Activated naive CD8-positive, alpha-beta T cell treated with anti-CD3 and anti-CD28 coated beads, Interleukin-2, amount 10 ng/mL, durations not matched to agents 7 days and 5 days (primary cell): ENCODE data around the gene ABI3BP. TPM values are rescaled to one million over a fixed set of nuclear protein-coding genes. Genes with fewer than 3 reads are reported as not detected.
"Not testable (repeated sequence)": the region's sequence is repeated elsewhere in the genome, so short reads cannot be mapped to it uniquely, and the experiment has no call there.

Source experiments
- ATAC-seq: fragments of 150-1000 bp; cut with Tn5 transposase; one replicate; pipeline ENCODE4 v1.10.0; 2021; ENCODE audit warnings: low read depth, moderate library complexity
- POLR2A ChIA-PET: fragments of 350-600 bp; sonication (Branson Sonifier 250); formaldehyde crosslinking; loops from one replicate; lab custom pipeline; 2021; ENCODE audit warnings: antibody characterized with exemption; lab: Charles Lee
- DNase-seq: peaks from one replicate; pipeline ENCODE4 v3.0.0; 2021
- H3K27ac Mint-ChIP-seq: one replicate; pipeline ENCODE4 v1.8.0; 2022; ENCODE audit warnings: mild to moderate bottlenecking, mixed read lengths
- H3K27me3 Mint-ChIP-seq: one replicate; pipeline ENCODE4 v1.8.0; 2022; ENCODE audit warnings: mild to moderate bottlenecking, moderate library complexity, mixed read lengths
- H3K36me3 Mint-ChIP-seq: one replicate; pipeline ENCODE4 v1.8.0; 2021; ENCODE audit warnings: mild to moderate bottlenecking, mixed read lengths
- H3K4me1 Mint-ChIP-seq: one replicate; pipeline ENCODE4 v1.8.0; 2021; ENCODE audit warnings: mixed read lengths
- H3K4me3 Mint-ChIP-seq: one replicate; pipeline ENCODE4 v1.8.0; 2022; ENCODE audit warnings: mild to moderate bottlenecking, moderate library complexity, mixed read lengths
- H3K9me3 Mint-ChIP-seq: one replicate; pipeline ENCODE4 v1.8.0; 2021; ENCODE audit warnings: mixed read lengths
- total RNA-seq, 2 experiments: library from RNA; stranded (reverse); gene quantifications; one replicate each; pipeline ENCODE4 v1.2.3, GENCODE V29; 2021

The ABI3BP gene
- total RNA-seq, 2 experiments from 2014 or later: 0.17 TPM; not detected in 1

DNA sequence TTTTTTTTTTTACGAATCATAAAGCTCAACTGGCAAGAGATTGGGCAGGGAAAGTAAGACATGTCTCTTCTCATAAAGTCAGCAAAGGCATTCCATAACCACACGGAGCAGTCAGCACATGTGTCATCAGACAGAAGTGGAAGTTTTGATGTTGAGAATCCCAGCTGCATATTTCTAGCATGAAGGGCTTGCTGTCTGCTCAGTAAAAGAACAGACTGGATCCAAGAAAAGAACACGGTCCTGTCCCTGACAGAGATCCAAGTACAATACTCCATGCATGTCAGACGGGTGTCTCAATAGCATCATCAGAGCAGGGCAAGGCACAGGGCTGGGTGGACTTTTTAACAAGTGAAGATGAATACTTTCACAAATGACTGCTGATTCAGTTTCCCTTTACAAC is 38.2 kb downstream of the ABI3BP start:
- ATAC-seq (no peak), DNase-seq (no peak)
- Mint-ChIP-seq H3K27me3 (no peaks in the 10 kb centered on the region), H3K4me1 (no peaks in the 10 kb centered on the region), H3K27ac (no peak overlapping the region), H3K9me3 (no peaks in the 10 kb centered on the region), H3K4me3 (no peak overlapping the region), H3K36me3 (no peaks in the 10 kb centered on the region)
- POLR2A ChIA-PET: no interaction called here

DNA sequence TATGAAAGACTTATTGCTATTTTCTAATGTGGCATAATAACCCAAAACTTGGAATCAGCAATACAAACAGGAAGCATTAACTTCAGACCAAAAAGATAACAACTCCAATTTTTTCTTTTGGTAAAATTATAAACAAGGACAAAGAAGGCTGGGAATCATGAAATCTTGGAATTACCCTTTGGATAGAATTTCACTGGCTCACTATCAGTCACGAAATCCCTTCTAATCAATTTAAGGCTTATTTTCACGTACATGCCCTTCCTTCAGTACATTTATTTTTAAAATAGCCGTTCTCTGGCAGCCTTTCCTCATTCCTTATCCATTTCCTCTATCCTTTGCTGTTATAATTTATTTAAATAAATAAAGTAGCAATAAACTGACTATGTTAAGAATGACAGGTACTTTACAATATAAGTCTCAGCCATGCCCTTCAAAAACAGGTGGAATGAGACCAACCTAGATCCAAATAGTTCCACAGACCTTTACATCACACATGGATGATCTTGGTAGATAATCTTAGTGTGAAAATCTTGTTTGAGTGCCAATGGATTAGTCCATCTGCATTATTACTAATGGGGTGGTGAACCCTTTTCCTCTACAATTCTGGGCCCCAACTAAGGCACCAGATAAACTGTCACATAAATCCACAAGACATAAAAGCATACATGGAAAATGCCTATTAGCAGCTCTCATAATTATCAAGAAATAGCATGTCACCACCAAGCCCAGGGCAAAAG is 38.9 kb downstream of the ABI3BP start:
- ATAC-seq (no peak), DNase-seq (no peak)
- Mint-ChIP-seq H3K36me3 (no peaks in the 10 kb centered on the region), H3K27me3 (no peaks in the 10 kb centered on the region), H3K27ac (no peak overlapping the region), H3K9me3 (no peaks in the 10 kb centered on the region), H3K4me3 (no peak overlapping the region), H3K4me1 (no peaks in the 10 kb centered on the region)
- POLR2A ChIA-PET: no interaction called here

DNA sequence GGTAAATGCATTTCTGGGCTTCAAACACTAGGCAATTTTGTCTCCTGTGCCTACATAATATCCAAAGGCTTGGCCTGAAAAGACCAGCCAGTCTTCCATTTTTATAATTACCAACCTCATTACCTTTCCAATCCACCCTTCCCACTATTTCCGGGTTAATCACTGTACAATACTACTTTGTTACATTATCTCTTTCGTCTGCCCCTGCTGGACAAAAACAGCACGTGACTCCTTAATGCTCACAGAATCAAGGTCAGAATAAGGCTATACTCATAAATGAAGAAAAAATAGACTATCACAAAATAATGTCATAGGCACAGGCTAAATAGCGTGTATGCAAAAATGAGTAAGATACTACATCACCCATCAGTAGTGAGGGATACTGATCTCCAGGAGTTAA is 40.1 kb downstream of the ABI3BP start:
- no peak overlapping the region for H3K27ac Mint-ChIP-seq
- ATAC-seq (no peak), DNase-seq (no peak)
- no peaks in the 10 kb centered on the region for H3K9me3 Mint-ChIP-seq
- H3K36me3 Mint-ChIP-seq: no peaks in the 10 kb centered on the region
- H3K4me3 Mint-ChIP-seq: no peak overlapping the region
- no peaks in the 10 kb centered on the region for H3K4me1 Mint-ChIP-seq
- H3K27me3 Mint-ChIP-seq: no peaks in the 10 kb centered on the region
- POLR2A ChIA-PET: no interaction called here

DNA sequence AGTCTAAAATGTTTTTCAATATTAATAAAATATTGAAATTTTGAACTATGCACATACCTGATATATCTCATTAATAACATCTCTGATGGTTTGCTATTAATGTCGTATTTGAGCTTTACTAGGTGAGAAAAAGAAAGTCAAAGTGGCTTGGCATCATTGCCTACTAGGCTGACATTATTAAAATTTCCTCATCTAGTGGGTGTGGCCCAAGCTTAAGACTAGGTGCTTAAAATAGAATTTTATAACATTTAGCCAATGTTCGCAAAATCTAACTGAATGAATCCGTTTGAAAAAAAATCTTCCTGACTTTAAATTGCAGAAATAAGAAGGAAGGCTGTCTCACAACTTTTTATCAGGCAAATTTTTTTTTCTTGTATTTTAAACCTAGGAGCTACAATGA is 46.1 kb downstream of the ABI3BP start:
- Mint-ChIP-seq H3K36me3 (no peaks in the 10 kb centered on the region), H3K27ac (no peak overlapping the region), H3K27me3 (peaks cover 6% of the 10 kb centered on the region), H3K4me3 (no peak overlapping the region), H3K9me3 (no peaks in the 10 kb centered on the region), H3K4me1 (no peaks in the 10 kb centered on the region)
- no peak for DNase-seq
- ATAC-seq: no peak
- POLR2A ChIA-PET: no interaction called here

DNA sequence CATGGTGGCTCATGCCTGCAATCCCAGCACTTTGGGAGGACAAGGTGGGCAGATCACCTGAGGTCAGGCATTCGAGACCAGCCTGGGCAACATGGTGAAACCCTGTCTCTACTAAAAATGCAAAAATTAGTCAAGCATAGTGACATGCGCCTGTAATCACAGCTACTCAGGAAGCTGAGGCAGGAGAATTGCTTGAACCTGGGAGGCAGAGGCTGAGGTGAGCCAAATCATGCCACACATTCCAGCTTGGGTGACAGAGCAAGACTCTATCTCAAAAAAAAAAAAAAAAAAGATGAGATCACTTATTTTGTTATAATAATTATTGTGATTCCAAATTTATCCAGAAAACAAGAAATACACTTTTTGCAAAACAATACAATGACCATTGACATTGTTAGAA is 47.1 kb downstream of the ABI3BP start:
- H3K4me1 Mint-ChIP-seq, H3K27me3 Mint-ChIP-seq, H3K4me3 Mint-ChIP-seq, DNase-seq, H3K36me3 Mint-ChIP-seq, POLR2A ChIA-PET, H3K9me3 Mint-ChIP-seq, ATAC-seq, H3K27ac Mint-ChIP-seq: not testable (repeated sequence)

DNA sequence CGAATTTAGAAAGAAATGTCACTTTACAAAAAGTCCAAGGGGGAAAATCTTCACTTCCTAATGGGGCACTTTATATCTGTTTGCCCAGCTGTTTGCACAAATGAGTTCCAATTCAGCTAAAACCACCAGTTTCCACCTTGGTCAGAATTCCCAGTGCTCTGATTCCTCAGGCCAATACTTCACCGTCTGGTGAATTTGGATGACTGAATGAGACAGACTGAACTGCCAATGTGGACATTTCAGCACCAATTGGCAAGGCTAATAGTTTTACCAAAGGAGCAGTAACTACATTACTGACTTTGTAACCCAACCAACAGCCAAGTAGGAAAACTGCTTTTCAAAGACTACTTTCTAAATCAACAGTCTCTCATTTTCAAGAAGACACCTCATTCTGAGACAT is 51.8 kb downstream of the ABI3BP start:
- peaks cover 14% of the 10 kb centered on the region for H3K27me3 Mint-ChIP-seq
- H3K4me3 Mint-ChIP-seq: no peak overlapping the region
- no peaks in the 10 kb centered on the region for H3K36me3 Mint-ChIP-seq
- no peak for ATAC-seq
- no peaks in the 10 kb centered on the region for H3K4me1 Mint-ChIP-seq
- no peaks in the 10 kb centered on the region for H3K9me3 Mint-ChIP-seq
- POLR2A ChIA-PET: no interaction called here
- no peak overlapping the region for H3K27ac Mint-ChIP-seq
- DNase-seq: no peak

DNA sequence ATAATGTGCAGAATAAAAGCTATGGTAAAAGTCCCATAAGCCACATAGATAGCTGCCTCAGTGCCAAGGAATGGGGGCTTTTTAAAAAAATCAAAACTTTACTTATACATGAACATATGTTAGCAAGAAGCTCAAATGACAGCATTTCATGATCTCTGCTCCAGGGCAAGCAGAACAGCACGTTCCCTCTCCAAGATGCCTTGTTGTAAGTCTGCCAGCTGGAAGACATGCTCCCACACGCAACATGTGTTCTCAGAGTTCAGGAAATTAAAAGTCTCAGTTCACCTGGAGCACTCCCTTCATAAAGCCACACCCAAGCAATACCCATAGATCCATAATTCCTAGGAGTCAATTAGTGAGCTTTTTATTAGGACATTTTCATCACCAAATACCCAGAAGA is 52.2 kb downstream of the ABI3BP start:
- Mint-ChIP-seq H3K27ac (no peak overlapping the region), H3K27me3 (peaks cover 14% of the 10 kb centered on the region), H3K4me3 (no peak overlapping the region), H3K36me3 (no peaks in the 10 kb centered on the region), H3K9me3 (no peaks in the 10 kb centered on the region), H3K4me1 (no peaks in the 10 kb centered on the region)
- DNase-seq: no peak
- no peak for ATAC-seq
- POLR2A ChIA-PET: no interaction called here

DNA sequence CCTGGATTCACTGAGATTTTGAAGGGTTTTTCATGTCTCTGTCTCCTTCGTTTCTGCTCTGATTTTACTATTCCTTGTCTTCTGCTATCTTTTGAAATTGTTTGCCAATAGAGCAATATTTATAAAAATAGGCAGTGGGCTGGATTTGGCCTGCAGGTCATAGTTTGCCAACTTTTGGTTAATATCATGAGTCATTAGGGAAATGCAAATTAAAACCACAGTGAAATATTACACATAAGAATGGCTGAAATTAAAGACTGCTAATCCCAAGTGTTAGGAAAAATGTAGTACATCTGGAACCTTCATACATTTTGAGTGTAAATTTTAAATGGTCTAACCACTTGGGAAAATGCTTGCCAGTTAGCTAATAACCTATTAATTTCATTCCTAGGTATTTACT is 56.3 kb downstream of the ABI3BP start:
- Mint-ChIP-seq H3K4me3 (no peak overlapping the region), H3K27me3 (peaks cover 10% of the 10 kb centered on the region), H3K36me3 (no peaks in the 10 kb centered on the region), H3K27ac (no peak overlapping the region), H3K4me1 (no peaks in the 10 kb centered on the region), H3K9me3 (no peaks in the 10 kb centered on the region)
- ATAC-seq: no peak
- DNase-seq: no peak
- POLR2A ChIA-PET: no interaction called here

DNA sequence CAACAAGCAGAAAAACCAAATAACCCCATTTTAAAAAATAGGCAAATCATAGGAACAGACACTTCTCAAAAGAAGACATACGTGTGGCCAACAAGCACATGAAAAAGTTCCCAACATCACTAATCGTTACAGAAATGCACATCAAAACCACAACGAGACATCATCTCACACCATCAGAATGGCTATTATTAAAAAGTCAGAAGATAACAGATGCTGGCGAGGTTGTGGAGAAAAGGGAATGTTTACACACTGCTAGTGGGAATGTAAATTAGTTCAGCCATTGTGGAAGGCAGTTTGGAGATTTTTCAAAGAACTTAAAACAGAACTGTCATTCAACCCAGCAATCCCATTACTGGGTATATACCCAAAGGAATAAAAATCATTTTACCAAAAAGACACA is 60.7 kb downstream of the ABI3BP start:
- H3K27ac Mint-ChIP-seq: no peak overlapping the region
- DNase-seq (no peak), ATAC-seq (no peak)
- POLR2A ChIA-PET: no interaction called here
- H3K4me3 Mint-ChIP-seq: no peak overlapping the region
- H3K9me3 Mint-ChIP-seq: no peaks in the 10 kb centered on the region
- H3K36me3 Mint-ChIP-seq: no peaks in the 10 kb centered on the region
- H3K27me3 Mint-ChIP-seq: peaks cover 2% of the 10 kb centered on the region
- H3K4me1 Mint-ChIP-seq: no peaks in the 10 kb centered on the region

DNA sequence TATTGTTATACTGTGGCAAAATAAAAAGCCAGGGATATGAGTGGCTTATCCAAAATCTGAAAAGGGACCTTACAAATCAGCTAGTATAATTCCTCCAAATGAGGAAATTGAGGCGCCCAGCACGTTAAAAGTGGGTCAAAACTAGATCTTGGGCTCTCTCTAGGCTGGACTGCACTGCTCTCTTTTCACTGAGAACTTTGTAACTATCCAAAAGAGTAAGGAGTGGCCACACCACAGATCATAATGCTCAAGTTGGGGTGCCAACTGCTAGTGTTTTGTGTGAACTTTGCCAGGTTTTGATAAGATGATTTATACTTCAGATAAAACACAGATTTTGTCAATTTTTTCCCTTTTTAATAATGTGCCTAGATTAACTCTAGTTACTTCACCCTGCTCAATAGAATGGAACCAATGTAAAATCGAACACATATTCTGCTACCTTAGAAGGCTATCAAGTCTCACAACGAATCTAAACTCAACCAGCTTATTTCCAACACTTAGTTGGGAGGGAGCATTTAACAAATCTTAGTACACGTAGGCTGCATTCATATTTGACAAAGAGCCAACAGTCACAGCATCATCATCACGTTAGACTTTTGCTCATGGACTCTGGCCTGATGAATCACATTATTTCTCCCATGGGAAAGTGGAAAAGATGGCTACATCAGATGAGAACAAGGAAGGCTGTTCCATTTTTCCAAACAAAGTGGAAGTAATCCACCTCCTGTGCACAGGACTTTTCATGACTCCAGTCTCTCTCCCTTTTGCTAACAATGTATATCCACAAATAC is 64.4 kb downstream of the ABI3BP start:
- H3K9me3 Mint-ChIP-seq: no peaks in the 10 kb centered on the region
- DNase-seq (no peak), ATAC-seq (no peak)
- H3K4me3 Mint-ChIP-seq: no peak overlapping the region
- POLR2A ChIA-PET: no interaction called here
- H3K36me3 Mint-ChIP-seq: no peaks in the 10 kb centered on the region
- H3K27ac Mint-ChIP-seq: no peak overlapping the region
- no peaks in the 10 kb centered on the region for H3K4me1 Mint-ChIP-seq
- H3K27me3 Mint-ChIP-seq: peaks cover 6% of the 10 kb centered on the region

DNA sequence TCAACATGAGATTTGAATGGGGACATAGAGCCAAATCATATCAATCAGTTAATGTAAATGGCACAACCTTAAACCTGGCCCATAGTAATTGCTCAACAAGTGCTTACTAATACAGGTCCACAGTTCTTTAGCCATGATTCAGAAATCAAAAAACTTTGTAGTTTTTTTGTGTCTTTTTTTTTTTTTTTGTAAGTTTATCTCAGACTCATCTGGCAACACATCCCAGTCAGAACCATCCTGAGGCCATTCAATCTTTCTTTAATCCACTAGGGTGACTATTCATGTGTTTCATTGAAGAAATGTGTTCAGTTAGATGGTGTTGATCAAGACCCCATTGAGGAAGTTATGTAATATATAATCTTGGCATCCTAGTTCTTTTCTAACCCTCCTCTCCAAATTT is 65.4 kb downstream of the ABI3BP start:
- ATAC-seq: no peak
- Mint-ChIP-seq H3K4me3 (no peak overlapping the region), H3K9me3 (no peaks in the 10 kb centered on the region), H3K36me3 (no peaks in the 10 kb centered on the region), H3K4me1 (no peaks in the 10 kb centered on the region), H3K27ac (no peak overlapping the region), H3K27me3 (peaks cover 8% of the 10 kb centered on the region)
- POLR2A ChIA-PET: no interaction called here
- no peak for DNase-seq

DNA sequence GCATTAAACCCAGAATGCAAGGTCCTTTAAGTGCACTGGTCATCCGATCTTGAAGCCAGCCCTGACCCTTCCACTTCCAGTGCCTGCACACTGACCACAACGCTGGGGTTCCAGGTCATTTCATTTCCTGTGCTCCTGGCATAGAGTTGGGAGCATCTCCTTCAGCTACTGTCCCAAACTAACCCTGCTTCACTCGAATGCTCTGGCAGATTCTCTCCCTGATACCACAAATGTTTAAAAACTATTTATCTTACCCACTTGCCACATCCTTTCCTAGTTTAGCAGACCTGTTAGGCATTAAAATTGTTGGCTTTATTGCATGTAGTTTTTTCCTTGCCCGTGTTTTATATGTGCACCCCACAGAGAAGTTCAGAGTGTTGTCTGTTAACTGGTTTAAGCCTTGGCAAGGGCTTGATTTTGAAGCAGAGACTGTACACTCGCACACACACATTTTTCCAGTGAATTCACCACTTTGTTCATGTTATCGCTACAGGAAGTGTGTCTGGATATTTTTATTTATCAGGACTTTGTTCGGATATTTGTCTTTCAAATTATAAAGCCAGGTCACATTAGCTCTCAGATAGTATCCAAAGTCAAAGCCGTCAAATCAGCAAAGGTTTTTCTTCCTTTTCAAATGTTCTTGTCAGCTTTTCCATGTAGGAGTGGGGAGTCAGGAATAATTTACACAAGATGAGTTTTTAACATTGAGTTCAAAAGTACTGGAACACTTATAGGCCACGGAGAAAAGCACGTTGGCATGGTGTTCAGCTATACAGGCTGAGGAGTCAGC is 77.3 kb downstream of the ABI3BP start:
- H3K27me3 Mint-ChIP-seq: peaks cover 3% of the 10 kb centered on the region
- no peaks in the 10 kb centered on the region for H3K9me3 Mint-ChIP-seq
- POLR2A ChIA-PET: no interaction called here
- ATAC-seq (no peak), DNase-seq (no peak)
- H3K4me3 Mint-ChIP-seq: no peak overlapping the region
- H3K36me3 Mint-ChIP-seq: no peaks in the 10 kb centered on the region
- no peaks in the 10 kb centered on the region for H3K4me1 Mint-ChIP-seq
- H3K27ac Mint-ChIP-seq: no peak overlapping the region

DNA sequence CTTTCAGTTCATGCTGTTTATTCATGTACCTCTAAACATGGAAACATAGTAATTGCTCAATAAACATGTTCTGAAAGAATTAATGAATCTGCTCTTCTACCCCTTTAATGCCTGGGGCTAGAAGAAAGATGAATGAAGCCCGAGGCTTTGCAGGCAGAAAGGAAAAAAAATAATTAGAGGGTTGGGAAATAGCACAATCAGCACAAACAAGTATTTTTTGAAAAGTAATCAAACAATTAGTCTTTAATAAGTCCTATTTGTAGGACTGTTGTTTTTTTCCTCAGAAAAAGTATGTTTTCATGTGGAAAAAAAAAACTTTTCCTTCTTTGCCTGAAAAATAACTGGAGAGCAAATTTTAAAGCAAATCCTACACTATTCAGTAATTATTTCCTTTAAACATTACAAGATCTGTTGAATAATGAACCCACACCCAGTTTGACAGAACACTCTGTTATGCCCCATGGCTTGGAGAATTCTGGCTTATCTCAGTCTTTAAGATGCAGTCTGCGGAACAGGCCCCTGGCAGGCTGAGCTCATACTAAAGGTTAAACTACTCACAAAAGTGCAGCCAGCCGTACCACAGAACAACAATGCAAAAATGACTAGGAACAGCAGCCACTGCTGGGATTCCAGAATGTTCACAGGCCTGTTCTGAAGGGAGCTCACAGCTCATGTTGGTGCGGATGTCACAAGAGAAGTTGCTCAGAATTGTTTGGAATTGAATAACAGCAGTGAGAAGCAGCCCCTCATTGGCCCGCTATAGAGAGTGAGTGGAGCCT is 79.2 kb downstream of the ABI3BP start:
- POLR2A ChIA-PET: no interaction called here
- no peaks in the 10 kb centered on the region for H3K9me3 Mint-ChIP-seq

More for the DNA sequence above, 79.2 kb downstream of the ABI3BP start:
- no peaks in the 10 kb centered on the region for H3K36me3 Mint-ChIP-seq
- H3K4me3 Mint-ChIP-seq: no peak overlapping the region
- H3K27ac Mint-ChIP-seq: no peak overlapping the region
- no peaks in the 10 kb centered on the region for H3K4me1 Mint-ChIP-seq
- peaks cover 3% of the 10 kb centered on the region for H3K27me3 Mint-ChIP-seq
- ATAC-seq (no peak), DNase-seq (no peak)
